Sigmoid colon (tissue), 4 donors: Measurements from ENCODE around the gene S100P.
"Not testable (repeated sequence)": the region's sequence is repeated elsewhere in the genome, so short reads cannot be mapped to it uniquely, and the experiment has no call there.

ENCODE experiments used
- CTCF ChIP-seq, 4 experiments: fragments of 450-650 bp in 3 of 4; fragments of 200-600 bp in 1 of 4; IDR thresholded peaks; one replicate each; pipeline ENCODE4 v1.5.1; 2016 to 2019; ENCODE audit warnings: antibody characterized with exemption in 4 of 4, mild to moderate bottlenecking in 3 of 4, moderate library complexity in 2 of 4
- POLR2AphosphoS5 ChIP-seq, 4 donors: sonication (generic); formaldehyde crosslinking; IDR thresholded peaks; one replicate each; pipeline ENCODE4 v1.6.1; 2017; ENCODE audit warnings: antibody characterized with exemption in 4 of 4

GRCh38 chr4:6725427-6725961 is 31.8 kb downstream of the S100P start:
- TF ChIP-seq POLR2AphosphoS5, CTCF (IDR thresholded peaks at IDR 0.05): not testable (repeated sequence)
